ENCODE measurements around the gene KDM6A. TPM values are rescaled to one million over a fixed set of nuclear protein-coding genes. Genes with fewer than 3 reads are reported as not detected.

The KDM6A gene
- total RNA-seq, 1 experiment from 2014 or later = 40.9 TPM

GRCh38 chrX:44961817-44962607 is 89.0 kb downstream of the KDM6A start:
- no TSS peak for BruUV-seq (replicated peaks)
- H3K27me3 ChIP-seq (replicated peaks; ENCODE audit: insufficient read depth, low read depth, low read length, poor library complexity) = no peaks in the 10 kb centered on the region
- no peaks in the 10 kb centered on the region for H3K9me3 ChIP-seq (ENCODE audit: low read depth, low read length, poor library complexity, severe bottlenecking)
- H3K27ac ChIP-seq (ENCODE audit: low read depth, low read length, poor library complexity, severe bottlenecking) = no peak overlapping the region
- ChIA-PET CTCF (no interaction called here), POLR2A (ENCODE audit: low non-redundant PET) (no interaction called here)
- intact Hi-C loops (cut with micrococcal nuclease; ENCODE audit: unreplicated experiment) = no loop called here
- TF ChIP-seq, protein P1, sequence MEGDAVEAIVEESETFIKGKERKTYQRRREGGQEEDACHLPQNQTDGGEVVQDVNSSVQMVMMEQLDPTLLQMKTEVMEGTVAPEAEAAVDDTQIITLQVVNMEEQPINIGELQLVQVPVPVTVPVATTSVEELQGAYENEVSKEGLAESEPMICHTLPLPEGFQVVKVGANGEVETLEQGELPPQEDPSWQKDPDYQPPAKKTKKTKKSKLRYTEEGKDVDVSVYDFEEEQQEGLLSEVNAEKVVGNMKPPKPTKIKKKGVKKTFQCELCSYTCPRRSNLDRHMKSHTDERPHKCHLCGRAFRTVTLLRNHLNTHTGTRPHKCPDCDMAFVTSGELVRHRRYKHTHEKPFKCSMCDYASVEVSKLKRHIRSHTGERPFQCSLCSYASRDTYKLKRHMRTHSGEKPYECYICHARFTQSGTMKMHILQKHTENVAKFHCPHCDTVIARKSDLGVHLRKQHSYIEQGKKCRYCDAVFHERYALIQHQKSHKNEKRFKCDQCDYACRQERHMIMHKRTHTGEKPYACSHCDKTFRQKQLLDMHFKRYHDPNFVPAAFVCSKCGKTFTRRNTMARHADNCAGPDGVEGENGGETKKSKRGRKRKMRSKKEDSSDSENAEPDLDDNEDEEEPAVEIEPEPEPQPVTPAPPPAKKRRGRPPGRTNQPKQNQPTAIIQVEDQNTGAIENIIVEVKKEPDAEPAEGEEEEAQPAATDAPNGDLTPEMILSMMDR (conservative IDR thresholded peaks at IDR 0.05; ENCODE audit: low read depth, low read length) = no peak
- TF ChIP-seq EZH2 (IDR thresholded peaks at IDR 0.05; ENCODE audit: borderline replicate concordance, low read depth, low read length, poor library complexity, severe bottlenecking) = no peak
- no peak for DNase-seq (ENCODE audit: low spot score)
- peaks cover 17% of the 10 kb centered on the region for H3K4me1 ChIP-seq (ENCODE audit: insufficient read depth, low read length, poor library complexity, severe bottlenecking)
- no peak overlapping the region for H3K4me3 ChIP-seq (ENCODE audit: low read depth, low read length, poor library complexity, severe bottlenecking)
- peaks cover 17% of the 10 kb centered on the region for H3K36me3 ChIP-seq (ENCODE audit: insufficient read depth, low read length, poor library complexity, severe bottlenecking)

GRCh38 chrX:44962944-44963343 is 90.0 kb downstream of the KDM6A start:
- BruUV-seq (replicated peaks) = no TSS peak
- Histone ChIP-seq H3K4me1 (ENCODE audit: insufficient read depth, low read length, poor library complexity, severe bottlenecking) (peaks cover 17% of the 10 kb centered on the region), H3K27ac (ENCODE audit: low read depth, low read length, poor library complexity, severe bottlenecking) (no peak overlapping the region), H3K4me3 (ENCODE audit: low read depth, low read length, poor library complexity, severe bottlenecking) (no peak overlapping the region), H3K36me3 (ENCODE audit: insufficient read depth, low read length, poor library complexity, severe bottlenecking) (peaks cover 17% of the 10 kb centered on the region), H3K9me3 (ENCODE audit: low read depth, low read length, poor library complexity, severe bottlenecking) (no peaks in the 10 kb centered on the region), H3K27me3 (replicated peaks; ENCODE audit: insufficient read depth, low read depth, low read length, poor library complexity) (no peaks in the 10 kb centered on the region)
- intact Hi-C loops (cut with micrococcal nuclease; ENCODE audit: unreplicated experiment) = no loop called here
- CTCF ChIA-PET = no interaction called here
- TF ChIP-seq, protein P1 (conservative IDR thresholded peaks at IDR 0.05; ENCODE audit: low read depth, low read length) = no peak
- TF ChIP-seq EZH2 (IDR thresholded peaks at IDR 0.05; ENCODE audit: borderline replicate concordance, low read depth, low read length, poor library complexity, severe bottlenecking) = no peak
- DNase-seq (ENCODE audit: low spot score) = no peak
- POLR2A ChIA-PET (ENCODE audit: low non-redundant PET) = no interaction called here

DNA sequence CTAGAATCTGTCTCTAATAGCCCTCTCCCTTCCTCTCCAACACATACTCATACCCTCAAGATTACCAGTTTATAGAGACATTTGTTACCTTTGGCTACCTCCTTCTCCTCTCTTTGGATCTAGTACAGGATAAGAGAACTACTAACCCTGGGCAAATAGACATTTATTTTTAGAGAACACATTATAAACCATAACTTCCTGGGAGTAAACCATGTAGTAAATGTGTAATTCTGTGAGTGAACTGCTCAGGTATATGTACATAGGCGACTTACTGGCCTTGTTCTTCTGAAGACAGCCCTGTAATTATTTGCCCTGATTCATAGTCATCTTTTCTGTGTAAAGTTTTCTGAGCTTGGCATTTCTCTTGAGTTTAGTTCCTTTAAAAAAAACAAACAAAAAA is 94.2 kb downstream of the KDM6A start:
- intact Hi-C loops (cut with micrococcal nuclease; ENCODE audit: unreplicated experiment) = no loop called here
- Histone ChIP-seq H3K4me3 (ENCODE audit: low read depth, low read length, poor library complexity, severe bottlenecking) (no peak overlapping the region), H3K27me3 (replicated peaks; ENCODE audit: insufficient read depth, low read depth, low read length, poor library complexity) (no peaks in the 10 kb centered on the region), H3K4me1 (ENCODE audit: insufficient read depth, low read length, poor library complexity, severe bottlenecking) (no peaks in the 10 kb centered on the region), H3K36me3 (ENCODE audit: insufficient read depth, low read length, poor library complexity, severe bottlenecking) (peaks cover 17% of the 10 kb centered on the region), H3K9me3 (ENCODE audit: low read depth, low read length, poor library complexity, severe bottlenecking) (no peaks in the 10 kb centered on the region), H3K27ac (ENCODE audit: low read depth, low read length, poor library complexity, severe bottlenecking) (no peak overlapping the region)
- ChIA-PET CTCF (no interaction called here), POLR2A (ENCODE audit: low non-redundant PET) (no interaction called here)
- BruUV-seq (replicated peaks) = no TSS peak
- TF ChIP-seq, protein P1 (conservative IDR thresholded peaks at IDR 0.05; ENCODE audit: low read depth, low read length) = no peak
- TF ChIP-seq EZH2 (IDR thresholded peaks at IDR 0.05; ENCODE audit: borderline replicate concordance, low read depth, low read length, poor library complexity, severe bottlenecking) = no peak
- no peak for DNase-seq (ENCODE audit: low spot score)

Measured in A673 (cell line).